Epithelial cell of prostate (primary cell): ENCODE results near the gene ANO7.

Experiments used
- DNase-seq: peaks from one replicate; pipeline ENCODE4 v3.0.0-alpha.2; 2011; ENCODE audit warnings: low read depth, low spot score
- H3K27ac ChIP-seq: fragments of 450-650 bp; 2 replicates; pipeline ENCODE4 v1.5.1; 2017; ENCODE audit warnings: mild to moderate bottlenecking

ANO7 gene

DNA sequence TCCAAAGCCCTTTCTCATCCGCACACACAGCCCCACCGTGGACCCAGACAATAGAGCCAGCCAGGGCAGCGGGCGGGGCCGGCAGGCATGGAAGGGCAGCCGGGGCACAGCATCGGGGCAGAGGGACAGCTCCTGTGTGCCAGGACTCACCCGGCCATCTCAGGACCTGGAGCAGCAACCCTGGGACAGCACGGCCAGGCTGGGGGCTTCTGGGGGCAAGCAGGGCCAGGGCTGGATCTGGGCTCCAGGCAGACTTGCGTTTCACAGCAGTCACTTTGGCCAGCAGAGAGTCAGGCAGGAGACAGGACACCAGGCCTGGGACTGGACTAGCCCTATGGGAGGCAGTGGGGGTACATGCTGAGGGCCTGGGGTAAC, 15.5 kb downstream of the ANO7 start:
- no peak overlapping the region for H3K27ac ChIP-seq
- DNase-seq, result no peak

DNA sequence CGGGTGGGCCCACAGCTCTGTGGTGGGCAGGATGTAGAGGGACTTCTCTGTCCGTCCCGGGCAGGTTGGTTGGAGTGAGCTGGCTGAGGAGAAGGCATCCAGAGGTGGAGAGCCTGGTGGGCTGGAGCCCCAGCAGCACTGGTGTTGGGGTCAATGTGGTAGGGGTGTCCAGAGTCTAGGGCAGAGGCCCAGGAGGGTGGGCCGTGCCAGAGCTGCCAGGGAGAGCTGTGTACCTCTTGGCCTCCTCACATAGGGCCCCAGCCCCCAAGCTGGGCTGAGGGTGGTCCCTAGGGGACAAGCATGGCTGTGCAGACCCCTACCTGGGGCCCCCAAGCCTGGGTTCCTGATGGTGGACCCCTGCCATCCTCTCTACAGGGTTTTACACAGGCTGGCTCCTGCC, 16.0 kb downstream of the ANO7 start:
- H3K27ac ChIP-seq, result no peak overlapping the region
- no peak for DNase-seq

DNA sequence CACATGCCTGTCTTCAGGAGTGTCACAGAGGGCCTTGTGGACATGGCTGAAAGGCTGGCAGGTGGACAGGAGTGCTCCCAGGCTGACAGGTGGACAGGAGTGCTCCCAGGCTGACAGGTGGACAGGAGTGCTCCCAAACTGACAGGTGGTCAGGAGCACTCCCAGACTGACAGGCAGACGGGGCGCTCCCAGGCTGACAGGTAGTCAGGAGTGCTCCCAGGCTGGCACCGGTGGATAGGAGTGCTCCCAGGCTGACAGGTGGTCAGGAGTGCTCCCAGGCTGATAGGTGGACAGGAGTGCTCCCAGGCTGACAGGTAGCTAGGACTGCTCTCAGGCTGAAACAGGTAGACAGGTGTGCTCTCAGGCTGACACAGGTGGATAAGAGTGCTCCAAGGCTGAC, 16.6 kb downstream of the ANO7 start:
- H3K27ac ChIP-seq, result no peak overlapping the region
- no peak for DNase-seq

DNA sequence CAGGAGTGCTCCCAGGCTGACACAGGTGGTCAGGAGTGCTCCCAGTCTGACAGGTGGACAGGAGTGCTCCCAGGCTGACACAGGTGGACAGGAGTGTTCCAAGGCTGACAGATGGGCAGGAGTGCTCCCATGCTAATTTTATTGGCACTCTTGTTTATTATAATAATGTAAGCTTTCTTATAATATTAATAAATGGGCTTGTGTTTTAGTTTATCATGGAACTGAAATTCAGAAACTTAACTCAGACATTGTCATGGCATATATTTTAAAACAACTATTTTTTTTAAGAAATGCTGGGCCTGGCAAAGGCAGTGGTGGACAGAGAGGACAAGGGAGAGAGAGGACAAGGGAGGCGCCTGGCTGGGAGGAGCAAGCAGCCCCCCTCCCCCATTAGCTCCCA, 18.7 kb downstream of the ANO7 start:
- DNase-seq, result no peak

GRCh38 chr2:241207641-241208040, 19.2 kb downstream of the ANO7 start:
- no peak for DNase-seq
- H3K27ac ChIP-seq, result no peak overlapping the region

More for the DNA sequence above, 18.7 kb downstream of the ANO7 start:
- H3K27ac ChIP-seq, result no peak overlapping the region

- no peak overlapping the region for H3K27ac ChIP-seq
- no peak for DNase-seq
Measured at GRCh38 chr2:241208058-241208457, 19.6 kb downstream of the ANO7 start.

DNA sequence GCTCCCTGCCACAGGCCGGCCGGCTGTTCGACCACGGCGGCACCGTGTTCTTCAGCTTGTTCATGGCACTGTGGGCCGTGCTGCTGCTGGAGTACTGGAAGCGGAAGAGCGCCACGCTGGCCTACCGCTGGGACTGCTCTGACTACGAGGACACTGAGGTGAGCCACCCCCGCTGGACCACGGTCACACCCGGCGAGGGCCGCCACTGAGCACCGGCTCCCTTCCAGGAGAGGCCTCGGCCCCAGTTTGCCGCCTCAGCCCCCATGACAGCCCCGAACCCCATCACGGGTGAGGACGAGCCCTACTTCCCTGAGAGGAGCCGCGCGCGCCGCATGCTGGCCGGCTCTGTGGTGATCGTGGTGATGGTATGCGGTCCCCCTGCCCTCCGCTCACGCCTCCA, 20.8 kb downstream of the ANO7 start:
- no peak overlapping the region for H3K27ac ChIP-seq
- DNase-seq, result no peak

DNA sequence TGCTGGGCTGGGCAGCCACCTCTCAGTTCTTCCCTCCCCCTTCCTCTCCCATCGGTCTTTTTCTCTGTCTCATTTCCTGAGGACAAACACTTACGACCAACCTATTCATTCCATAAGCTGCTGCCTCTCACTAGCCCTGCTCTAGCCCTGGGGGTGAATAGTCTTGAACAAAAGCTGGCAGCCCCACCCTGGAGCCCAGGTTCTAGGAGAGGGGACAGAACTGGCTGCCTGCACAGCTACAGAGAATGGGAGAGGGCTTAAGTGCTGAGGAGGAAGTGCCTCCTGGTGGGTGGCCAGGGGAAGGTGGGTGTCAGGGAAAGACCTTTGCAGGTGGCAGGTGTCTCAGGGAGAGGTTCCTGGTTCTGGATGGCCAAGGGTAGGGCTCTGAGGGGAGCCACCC, 22.8 kb downstream of the ANO7 start:
- DNase-seq, result no peak

DNA sequence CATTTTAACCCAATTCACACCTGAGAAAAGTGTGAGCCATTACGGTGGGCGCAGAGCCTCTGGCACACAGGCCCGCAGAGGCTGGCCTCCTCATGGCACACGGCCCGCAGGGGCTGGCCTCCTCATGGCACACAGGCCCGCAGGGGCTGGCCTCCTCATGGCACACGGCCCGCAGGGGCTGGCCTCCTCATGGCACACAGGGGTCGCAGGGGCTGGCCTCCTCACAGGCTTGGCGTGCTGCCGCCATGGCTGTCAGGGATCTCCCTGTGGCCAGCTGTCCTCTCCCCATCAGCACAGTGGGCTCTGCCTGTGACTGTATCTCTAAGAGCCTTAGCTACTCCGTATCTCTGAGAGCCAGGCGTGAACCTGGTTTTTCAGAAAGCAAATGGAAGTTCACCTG, 24.6 kb downstream of the ANO7 start:
- H3K27ac ChIP-seq, result no peak overlapping the region
- no peak for DNase-seq

More for the DNA sequence above, 22.8 kb downstream of the ANO7 start:
- no peak overlapping the region for H3K27ac ChIP-seq

- DNase-seq, result no peak
- H3K27ac ChIP-seq, result no peak overlapping the region
Measured at GRCh38 chr2:241213567-241213966, 25.1 kb downstream of the ANO7 start.

GRCh38 chr2:241214209-241214608, 25.7 kb downstream of the ANO7 start:
- DNase-seq, result no peak
- H3K27ac ChIP-seq, result no peak overlapping the region

DNA sequence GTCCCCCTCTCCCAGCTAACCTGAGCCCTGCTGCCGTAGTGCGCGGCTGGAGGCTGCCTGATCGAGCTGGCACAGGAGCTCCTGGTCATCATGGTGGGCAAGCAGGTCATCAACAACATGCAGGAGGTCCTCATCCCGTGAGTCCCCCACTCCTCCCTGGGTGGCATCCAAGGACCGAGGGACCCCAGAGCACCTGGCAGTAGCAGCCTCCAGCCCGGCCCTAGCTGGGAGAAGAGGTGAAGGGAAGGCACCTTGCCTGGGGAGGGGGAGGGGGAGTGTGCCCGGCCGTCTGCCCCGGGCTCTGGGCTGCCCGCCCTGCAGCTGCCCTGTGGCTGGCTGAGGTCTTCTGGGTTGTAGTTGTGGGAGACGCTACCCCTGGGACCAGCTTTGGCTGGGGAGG, 26.3 kb downstream of the ANO7 start:
- DNase-seq, result no peak
- H3K27ac ChIP-seq, result no peak overlapping the region

DNA sequence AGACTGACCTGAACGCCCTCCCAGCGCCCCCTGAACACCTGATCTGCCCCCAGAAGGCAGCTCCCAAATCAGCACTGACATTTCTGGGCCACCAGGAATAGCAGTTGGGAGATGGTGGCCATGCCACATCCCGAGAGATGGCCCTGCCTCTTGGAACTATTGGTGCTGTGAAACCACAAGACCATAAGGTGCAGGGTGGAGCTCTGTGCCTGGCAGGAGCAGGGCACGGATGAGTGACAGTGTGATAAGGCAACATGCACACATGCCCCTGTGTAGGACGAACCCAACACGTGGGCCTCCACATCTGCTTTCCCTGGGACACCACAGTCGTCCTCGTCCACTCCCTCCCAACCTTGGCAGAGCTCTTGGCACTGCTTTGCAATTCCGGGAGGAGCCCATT, 26.9 kb downstream of the ANO7 start:
- no peak for DNase-seq

GRCh38 chr2:241216211-241216761, 27.8 kb downstream of the ANO7 start:
- DNase-seq, result no peak
- no peak overlapping the region for H3K27ac ChIP-seq

More for the DNA sequence above, 26.9 kb downstream of the ANO7 start:
- H3K27ac ChIP-seq, result no peak overlapping the region

- peak overlapping the region; percentile 47 for H3K27ac ChIP-seq
- peak; percentile 24 for DNase-seq
Measured at GRCh38 chr2:241217320-241218031, 29.0 kb downstream of the ANO7 start.

DNA sequence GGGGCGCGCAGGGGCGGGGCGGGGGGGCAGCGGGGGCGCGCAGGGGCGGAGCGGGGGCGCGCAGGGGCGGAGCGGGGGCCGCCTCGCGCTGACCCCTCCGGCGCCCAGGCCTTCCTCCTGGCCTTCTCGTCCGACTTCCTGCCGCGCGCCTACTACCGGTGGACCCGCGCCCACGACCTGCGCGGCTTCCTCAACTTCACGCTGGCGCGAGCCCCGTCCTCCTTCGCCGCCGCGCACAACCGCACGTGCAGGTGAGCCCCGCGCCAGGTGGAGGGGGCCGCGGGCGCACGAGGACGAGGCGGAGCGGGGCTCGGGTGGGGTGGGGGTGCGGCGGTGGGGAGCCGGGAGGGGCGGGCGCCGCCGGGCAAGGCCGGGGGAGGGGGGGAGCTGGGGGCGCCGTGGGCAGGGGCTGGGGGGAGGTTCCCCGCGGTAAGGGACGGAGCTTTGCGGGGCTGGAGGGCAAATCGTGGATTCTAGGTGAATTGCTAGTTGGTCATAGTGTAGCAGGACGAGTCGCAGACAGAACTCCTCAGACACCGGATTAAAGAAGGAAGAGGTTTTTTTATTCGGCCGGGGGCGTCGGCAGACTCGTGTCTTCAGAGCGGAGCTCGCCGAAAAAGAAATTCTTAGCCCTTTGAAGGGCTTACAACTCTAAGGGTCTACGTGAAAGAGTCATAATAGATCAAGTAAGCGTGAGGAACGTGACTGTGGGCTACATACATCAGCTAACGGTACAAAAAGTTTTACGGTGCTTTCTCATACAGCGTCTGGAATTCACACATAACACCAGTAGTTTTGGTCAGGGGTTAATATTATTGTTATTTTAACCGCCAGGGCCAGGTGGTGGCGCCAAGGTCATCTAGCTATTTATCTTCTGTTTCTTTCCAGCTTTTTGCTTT, 29.9 kb downstream of the ANO7 start:
- no peak for DNase-seq
- no peak overlapping the region for H3K27ac ChIP-seq

- H3K27ac ChIP-seq, result no peak overlapping the region
- no peak for DNase-seq
Measured at GRCh38 chr2:241219030-241219382, 30.5 kb downstream of the ANO7 start.

- H3K27ac ChIP-seq, result no peak overlapping the region
- DNase-seq, result no peak
Measured at GRCh38 chr2:241219856-241220356, 31.4 kb downstream of the ANO7 start.

GRCh38 chr2:241223211-241224017, 34.9 kb downstream of the ANO7 start:
- no peak for DNase-seq

More at GRCh38 chr2:241223211-241224017, 34.9 kb downstream of the ANO7 start:
- H3K27ac ChIP-seq, result no peak overlapping the region
